T1000 (cell line): Measurements from ENCODE around the gene STS.

ENCODE experiments used
- DNase-seq: peaks from one replicate; lab custom pipeline; 2025; ENCODE audit warnings: mixed read lengths; lab: John Stamatoyannopoulos, UW

Gene STS

GRCh38 chrX:7147413-7147977, at the start of gene STS:
TSS of gene STS (plus strand) at chrX:7147712. CDS start at chrX:7253200, 105,488 bp downstream.
- no peak for DNase-seq

- no peak for DNase-seq
These were observed 47.5 kb upstream of the STS start for GRCh38 chrX:7100022-7100421.

- DNase-seq, result no peak
These were observed 45.4 kb upstream of the STS start for GRCh38 chrX:7102119-7102518.

GRCh38 chrX:7106649-7107048, 40.9 kb upstream of the STS start:
- no peak for DNase-seq

GRCh38 chrX:7108030-7108429, 39.5 kb upstream of the STS start:
- no peak for DNase-seq

GRCh38 chrX:7109049-7109531, 38.4 kb upstream of the STS start:
- DNase-seq, result no peak

GRCh38 chrX:7109838-7110793, 37.4 kb upstream of the STS start:
- no peak for DNase-seq

GRCh38 chrX:7110821-7111276, 36.7 kb upstream of the STS start:
- DNase-seq, result no peak

GRCh38 chrX:7111518-7111917, 36.0 kb upstream of the STS start:
- no peak for DNase-seq

GRCh38 chrX:7112071-7112470, 35.4 kb upstream of the STS start:
- DNase-seq, result no peak

- no peak for DNase-seq
These were observed 32.0 kb upstream of the STS start for GRCh38 chrX:7115557-7115956.

GRCh38 chrX:7116081-7116480, 31.4 kb upstream of the STS start:
- DNase-seq, result no peak

- DNase-seq, result no peak
These were observed 29.9 kb upstream of the STS start for GRCh38 chrX:7117587-7117986.

GRCh38 chrX:7119950-7120877, 27.3 kb upstream of the STS start:
- no peak for DNase-seq

GRCh38 chrX:7120878-7121219, 26.7 kb upstream of the STS start:
- DNase-seq, result no peak

- DNase-seq, result no peak
These were observed 20.5 kb upstream of the STS start for GRCh38 chrX:7127056-7127455.

- no peak for DNase-seq
These were observed 15.9 kb upstream of the STS start for GRCh38 chrX:7131621-7132020.

GRCh38 chrX:7132335-7133049, 15.0 kb upstream of the STS start:
- DNase-seq, result peak; percentile 8

GRCh38 chrX:7133050-7133440, 14.5 kb upstream of the STS start:
- no peak for DNase-seq

GRCh38 chrX:7134981-7135380, 12.5 kb upstream of the STS start:
- DNase-seq, result no peak
